Smooth muscle cell (in vitro differentiated cells): ENCODE results near the gene PNPLA7. TPM values are rescaled to one million over a fixed set of nuclear protein-coding genes. Genes with fewer than 3 reads are reported as not detected.

ENCODE experiments used
- DNase-seq: peaks from one replicate; lab custom pipeline; 2025; ENCODE audit not compliant: unreplicated experiment; lab: John Stamatoyannopoulos, UW
- H2AFZ ChIP-seq: fragments of 200-600 bp; sonication (generic); 2 replicates; pipeline ENCODE4 v1.6.0; 2016; ENCODE audit warnings: antibody characterized with exemption, low read depth, mild to moderate bottlenecking
- H3F3A ChIP-seq: fragments of 200-600 bp; sonication (generic); 2 replicates; pipeline ENCODE4 v1.6.0; 2017; ENCODE audit warnings: antibody characterized with exemption, low read depth
- H3K27ac ChIP-seq: fragments of 200-600 bp; sonication (generic); 2 replicates; pipeline ENCODE4 v1.5.1; 2016; ENCODE audit warnings: low read depth, mild to moderate bottlenecking
- H3K27me3 ChIP-seq: fragments of 200-600 bp; sonication (generic); 2 replicates; pipeline ENCODE4 v1.6.1; 2016; ENCODE audit warnings: low read depth, mild to moderate bottlenecking
- H3K36me3 ChIP-seq: fragments of 200-600 bp; sonication (generic); 2 replicates; pipeline ENCODE4 v1.5.1; 2016; ENCODE audit warnings: low read depth
- H3K4me1 ChIP-seq: fragments of 200-600 bp; sonication (generic); 2 replicates; pipeline ENCODE4 v1.5.1; 2016; ENCODE audit warnings: low read depth
- H3K4me2 ChIP-seq: fragments of 200-600 bp; sonication (generic); 2 replicates; pipeline ENCODE4 v1.6.0; 2016; ENCODE audit warnings: mild to moderate bottlenecking
- H3K4me3 ChIP-seq: fragments of 200-600 bp; sonication (generic); 2 replicates; pipeline ENCODE4 v1.5.1; 2016; ENCODE audit warnings: mild to moderate bottlenecking
- H3K79me2 ChIP-seq: fragments of 200-600 bp; sonication (generic); 2 replicates; pipeline ENCODE4 v1.6.0; 2016; ENCODE audit warnings: low read depth, mild to moderate bottlenecking
- H3K9ac ChIP-seq: fragments of 200-600 bp; sonication (generic); 2 replicates; pipeline ENCODE4 v1.6.0; 2016; ENCODE audit warnings: low read depth
- H3K9me3 ChIP-seq: fragments of 200-600 bp; sonication (generic); replicated peaks from 2 replicates; pipeline ENCODE4 v1.5.1; 2016; ENCODE audit warnings: low read depth
- H4K20me1 ChIP-seq: fragments of 200-600 bp; sonication (generic); 2 replicates; pipeline ENCODE4 v1.6.0; 2016; ENCODE audit warnings: low read depth
- CTCF ChIP-seq: fragments of 200-600 bp; sonication (generic); IDR thresholded peaks from 2 replicates; pipeline ENCODE4 v1.5.1; 2017; ENCODE audit warnings: borderline replicate concordance, mild to moderate bottlenecking, antibody characterized with exemption; ENCODE audit not compliant: insufficient read depth, poor library complexity, severe bottlenecking
- WGBS: methylation state at CpG from one replicate; pipeline ENCODE4 v1.1.7; 2016; ENCODE audit warnings: low lambda C conversion rate; 5-methylcytosine and 5-hydroxymethylcytosine counted together
- polyA plus RNA-seq: library from polyadenylated mRNA; unstranded; fragments of >200 nt; fragmentation: Nextera tagmentation; extraction: Ambion mirVana; gene quantifications from 2 replicates; pipeline ENCODE4 v1.2.1, GENCODE V29; 2016
- total RNA-seq: library from RNA; depleted of rRNA; stranded (reverse); fragments of >200 nt; gene quantifications from 2 replicates; pipeline ENCODE4 v1.2.3, GENCODE V29; 2014

PNPLA7 gene
- total and polyA plus RNA-seq, 2 experiments from 2014 or later: 0.46 to 0.67 TPM

GRCh38 chr9:137449931-137450538 is 100.2 kb downstream of the PNPLA7 start:
- no peak overlapping the region for H3K4me3 ChIP-seq
- H3F3A ChIP-seq: peaks cover 6% of the 10 kb centered on the region
- no peaks in the 10 kb centered on the region for H3K4me1 ChIP-seq
- H3K27me3 ChIP-seq: no peaks in the 10 kb centered on the region
- no peak overlapping the region for H3K27ac ChIP-seq
- no peak for DNase-seq
- no peaks in the 10 kb centered on the region for H3K79me2 ChIP-seq
- H2AFZ ChIP-seq: no peak overlapping the region
- WGBS: 89% methylated on average over 14 of the region's 18 CpGs
- no peak for TF ChIP-seq CTCF
- H3K36me3 ChIP-seq: no peaks in the 10 kb centered on the region
- no peaks in the 10 kb centered on the region for H4K20me1 ChIP-seq
- no peak overlapping the region for H3K4me2 ChIP-seq
- H3K9ac ChIP-seq: no peak overlapping the region
- no peaks in the 10 kb centered on the region for H3K9me3 ChIP-seq

GRCh38 chr9:137449081-137449844 is 100.9 kb downstream of the PNPLA7 start:
- no peak overlapping the region for H3K9ac ChIP-seq
- H3K27ac ChIP-seq: no peak overlapping the region
- H3K4me1 ChIP-seq: no peaks in the 10 kb centered on the region
- WGBS: 92% methylated on average over 35 of the region's 36 CpGs
- H3K4me2 ChIP-seq: no peak overlapping the region
- H2AFZ ChIP-seq: no peak overlapping the region
- H3K79me2 ChIP-seq: no peaks in the 10 kb centered on the region
- no peak overlapping the region for H3K4me3 ChIP-seq
- DNase-seq: no peak
- TF ChIP-seq CTCF: no peak
- peaks cover 6% of the 10 kb centered on the region for H3F3A ChIP-seq
- H4K20me1 ChIP-seq: no peaks in the 10 kb centered on the region
- H3K27me3 ChIP-seq: no peaks in the 10 kb centered on the region
- no peaks in the 10 kb centered on the region for H3K9me3 ChIP-seq
- H3K36me3 ChIP-seq: no peaks in the 10 kb centered on the region

GRCh38 chr9:137448602-137448962 is 101.6 kb downstream of the PNPLA7 start:
- H3K4me1 ChIP-seq: no peaks in the 10 kb centered on the region
- H3K27me3 ChIP-seq: no peaks in the 10 kb centered on the region
- no peak overlapping the region for H3K4me3 ChIP-seq
- H3K36me3 ChIP-seq: no peaks in the 10 kb centered on the region
- TF ChIP-seq CTCF: no peak
- no peak overlapping the region for H3K4me2 ChIP-seq
- no peaks in the 10 kb centered on the region for H3K79me2 ChIP-seq
- H2AFZ ChIP-seq: no peak overlapping the region
- H3K9ac ChIP-seq: no peak overlapping the region
- no peak for DNase-seq
- H3K9me3 ChIP-seq: no peaks in the 10 kb centered on the region
- no peaks in the 10 kb centered on the region for H4K20me1 ChIP-seq
- 96% methylated on average over 14 of the region's 16 CpGs for WGBS
- peaks cover 6% of the 10 kb centered on the region for H3F3A ChIP-seq
- no peak overlapping the region for H3K27ac ChIP-seq
